ENCODE results near the gene IL1RAPL1.
"Not testable (repeated sequence)": the region's sequence is repeated elsewhere in the genome, so short reads cannot be mapped to it uniquely, and the experiment has no call there.

Gene IL1RAPL1

GRCh38 chrX:29295987-29296680, 708.9 kb downstream of the IL1RAPL1 start:
- no peak for DNase-seq

- no peak for DNase-seq
These were observed 710.0 kb downstream of the IL1RAPL1 start for GRCh38 chrX:29297171-29297800.

DNA sequence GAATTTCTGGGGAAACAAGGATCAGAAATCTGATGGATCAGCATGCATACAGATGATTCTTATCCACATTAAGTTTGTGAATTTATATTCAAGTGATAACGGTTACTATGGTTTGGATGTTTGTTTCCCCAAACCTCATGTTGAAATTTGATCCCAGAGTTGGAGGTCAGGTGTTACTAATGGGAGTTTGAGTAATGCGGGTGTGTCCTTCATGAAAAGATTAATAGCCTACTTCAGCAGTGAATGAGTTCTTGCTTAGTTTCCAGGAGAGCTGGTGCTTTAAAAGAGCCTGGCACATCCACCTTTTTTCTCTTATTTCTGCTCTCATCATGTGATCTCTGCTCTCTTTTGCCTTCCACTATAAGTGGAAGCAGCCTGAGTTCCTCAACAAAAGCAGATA, 712.4 kb downstream of the IL1RAPL1 start:
- DNase-seq: no peak

GRCh38 chrX:29308726-29309125, 721.5 kb downstream of the IL1RAPL1 start:
- DNase-seq: no peak

DNA sequence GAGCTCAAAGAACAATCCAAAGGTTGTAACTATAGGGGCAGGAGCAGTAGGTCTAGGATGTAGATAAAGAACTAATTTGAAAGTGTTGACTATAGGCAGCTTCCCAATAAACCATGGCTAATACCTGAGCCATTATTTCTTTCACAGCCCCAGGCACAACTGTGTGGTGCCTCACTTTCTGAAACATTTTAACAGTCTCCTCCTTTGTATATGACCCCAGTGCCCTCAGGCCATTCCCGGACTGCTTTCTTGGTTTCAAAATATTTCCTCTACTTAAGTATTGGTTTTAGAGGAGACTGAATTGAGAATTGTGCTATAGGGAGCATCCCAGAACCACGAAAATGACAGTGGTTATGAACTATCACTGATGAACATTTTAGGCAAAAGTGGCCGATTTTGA, 728.7 kb downstream of the IL1RAPL1 start:
- no peak for DNase-seq

- DNase-seq: no peak
These were observed 730.8 kb downstream of the IL1RAPL1 start for GRCh38 chrX:29318012-29318411.

GRCh38 chrX:29332429-29332828, 745.2 kb downstream of the IL1RAPL1 start:
- DNase-seq: not testable (repeated sequence)

DNA sequence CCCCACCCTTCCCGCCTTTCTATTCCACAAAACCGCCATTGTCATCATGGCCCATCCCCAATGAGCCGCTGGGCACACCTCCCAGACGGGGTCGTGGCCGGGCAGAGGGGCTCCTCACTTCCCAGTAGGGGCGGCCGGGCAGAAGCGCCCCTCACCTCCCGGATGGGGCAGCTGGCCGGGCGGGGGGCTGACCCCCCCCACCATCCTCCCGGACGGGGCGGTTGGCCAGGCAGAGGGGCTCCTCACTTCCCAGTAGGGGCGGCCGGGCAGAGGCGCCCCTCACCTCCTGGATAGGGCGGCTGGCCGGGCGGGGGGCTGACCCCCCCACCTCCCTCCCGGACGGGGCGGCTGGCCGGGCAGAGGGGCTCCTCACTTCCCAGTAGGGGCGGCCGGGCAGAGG, 745.8 kb downstream of the IL1RAPL1 start:
- not testable (repeated sequence) for DNase-seq

DNA sequence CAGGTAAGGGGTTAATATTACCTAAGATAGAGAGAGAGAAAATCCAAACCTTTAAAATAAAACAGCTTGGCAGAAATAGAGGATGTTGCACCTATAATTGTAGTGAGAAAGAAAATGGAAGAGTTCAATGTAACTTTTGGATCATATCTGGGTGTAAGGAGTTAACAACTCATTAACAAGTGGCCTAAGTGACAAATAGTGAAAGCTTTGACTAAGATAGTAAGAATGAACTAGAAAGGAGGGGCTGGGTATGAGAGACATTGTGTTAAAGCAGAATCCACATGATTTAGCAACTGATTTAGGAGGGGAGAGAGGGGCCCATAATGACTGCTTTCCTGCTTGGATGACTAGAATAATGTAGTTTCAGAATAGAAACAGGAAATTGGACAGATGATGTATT, 761.0 kb downstream of the IL1RAPL1 start:
- no peak for DNase-seq

- no peak for DNase-seq
These were observed 772.0 kb downstream of the IL1RAPL1 start for GRCh38 chrX:29359276-29359675.

GRCh38 chrX:29374765-29375164, 787.5 kb downstream of the IL1RAPL1 start:
- not testable (repeated sequence) for DNase-seq

- no peak for DNase-seq
These were observed 789.3 kb downstream of the IL1RAPL1 start for GRCh38 chrX:29376584-29376983.

DNA sequence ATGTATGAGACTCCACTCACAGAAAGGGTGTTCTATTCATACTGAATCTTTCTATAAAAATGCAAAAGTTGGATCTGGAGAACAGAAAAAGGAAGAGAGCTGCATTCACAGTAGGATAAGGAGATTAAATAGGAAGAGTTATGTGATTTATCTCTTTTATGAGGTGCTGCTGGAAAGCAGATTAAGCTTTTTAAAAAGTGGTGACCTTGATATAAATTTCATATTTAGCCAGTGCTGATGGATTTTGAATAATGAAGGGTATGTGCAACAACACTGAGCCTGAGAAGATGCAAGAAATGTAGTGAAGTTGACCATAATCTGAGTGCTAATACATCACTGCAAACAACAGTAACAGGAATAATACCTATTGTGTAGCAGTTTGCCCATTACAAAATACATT, 795.6 kb downstream of the IL1RAPL1 start:
- no peak for DNase-seq

DNA sequence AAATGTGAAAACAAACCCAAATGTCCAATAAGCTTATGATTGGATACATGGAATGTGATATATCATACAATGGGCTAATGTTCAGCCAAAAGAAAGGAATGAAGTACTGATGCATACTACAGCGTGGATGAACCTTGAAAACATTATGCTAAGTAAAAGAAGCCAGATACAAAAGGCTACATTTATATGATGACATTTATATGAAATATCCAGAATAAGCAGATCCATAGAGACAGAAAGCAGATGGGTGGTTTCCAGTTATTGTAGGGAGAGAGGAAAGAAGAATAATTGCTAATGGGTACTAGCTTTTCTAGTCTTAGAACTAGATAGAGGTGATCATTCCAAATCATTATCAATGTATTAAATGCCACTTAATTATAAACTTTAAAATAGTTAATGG, 801.3 kb downstream of the IL1RAPL1 start:
- DNase-seq: no peak

GRCh38 chrX:29397506-29397905, 810.3 kb downstream of the IL1RAPL1 start:
- no peak for DNase-seq

- no peak for DNase-seq
These were observed 820.1 kb downstream of the IL1RAPL1 start for GRCh38 chrX:29407357-29407756.

- DNase-seq: no peak
These were observed 832.7 kb downstream of the IL1RAPL1 start for GRCh38 chrX:29419774-29420553.

DNA sequence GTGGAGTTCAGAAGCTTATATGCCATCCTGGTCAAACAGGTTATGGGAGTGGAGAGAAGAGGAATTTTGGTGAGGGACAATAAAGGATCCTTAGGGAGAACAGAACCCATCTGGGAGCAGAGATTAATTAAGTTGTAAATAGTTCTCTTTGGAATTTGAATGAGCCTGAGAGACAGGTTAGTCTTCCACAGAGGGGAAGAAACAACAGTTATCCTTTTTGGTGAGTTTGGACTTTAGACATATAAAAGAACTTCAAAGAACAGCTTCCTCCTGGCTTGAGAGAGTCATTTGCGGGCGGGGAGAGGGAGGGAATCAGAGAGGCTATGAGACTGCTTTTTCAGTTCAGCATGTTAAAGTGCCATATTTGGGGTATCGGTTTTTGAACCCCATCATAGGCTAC, 834.8 kb downstream of the IL1RAPL1 start:
- no peak for DNase-seq

- DNase-seq: no peak
These were observed 844.6 kb downstream of the IL1RAPL1 start for GRCh38 chrX:29431895-29432294.

- no peak for DNase-seq
These were observed 845.3 kb downstream of the IL1RAPL1 start for GRCh38 chrX:29432534-29432933.

DNA sequence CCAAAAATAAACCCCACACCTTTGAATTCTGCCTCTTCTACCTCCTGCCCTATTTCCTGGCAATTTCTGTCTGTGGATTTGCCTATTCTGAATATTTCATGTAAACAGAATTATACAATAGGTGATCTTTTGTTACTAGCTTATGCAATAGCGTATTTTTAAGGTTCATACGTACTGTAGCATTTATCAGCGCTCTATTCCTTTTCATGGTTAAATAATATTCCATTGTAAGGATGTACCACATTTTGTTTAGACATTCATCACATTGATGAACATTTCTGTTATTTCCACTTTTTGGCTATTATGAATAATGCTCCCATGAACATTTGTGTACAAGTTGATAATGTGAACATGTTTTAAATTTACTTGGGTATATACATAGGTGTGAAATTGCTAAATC, 847.7 kb downstream of the IL1RAPL1 start:
- no peak for DNase-seq

DNA sequence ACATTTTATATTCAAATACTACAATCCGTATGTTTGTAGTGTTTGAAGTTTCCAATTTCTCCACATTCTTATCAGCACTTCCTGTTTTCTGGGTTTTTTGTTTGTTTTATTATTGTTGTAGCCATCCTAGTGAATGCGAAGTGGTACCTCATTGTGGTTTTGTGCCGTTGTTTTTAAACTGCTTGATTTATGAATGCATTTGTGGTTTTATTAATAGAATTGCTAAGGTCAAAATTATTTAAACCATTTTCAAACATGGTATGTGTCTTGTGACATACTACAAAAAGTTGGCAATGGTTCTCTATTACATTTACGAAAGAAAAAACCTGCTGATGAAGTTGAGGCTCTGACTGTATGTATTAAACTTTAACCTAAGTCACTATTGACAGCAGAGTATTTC, 848.1 kb downstream of the IL1RAPL1 start:
- no peak for DNase-seq

DNA sequence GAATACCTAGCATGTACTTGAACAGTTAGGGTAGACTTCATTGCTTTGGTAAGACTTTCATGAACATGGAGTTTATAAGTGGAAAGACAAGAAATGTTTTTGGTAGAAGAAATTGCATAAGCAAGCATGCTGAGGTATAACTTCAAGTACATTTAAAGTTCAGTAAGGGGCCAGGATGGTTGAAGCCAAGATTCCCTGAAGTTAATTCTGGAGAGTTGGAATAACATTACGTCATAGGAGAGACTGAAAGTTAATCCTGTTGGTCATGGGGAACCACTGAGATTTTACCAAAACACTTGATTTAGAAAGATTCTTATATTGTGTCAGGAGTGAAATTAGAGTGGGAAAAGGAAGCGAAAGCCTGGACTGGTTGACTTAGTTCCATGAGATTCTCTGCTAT, 860.6 kb downstream of the IL1RAPL1 start:
- no peak for DNase-seq

DNA sequence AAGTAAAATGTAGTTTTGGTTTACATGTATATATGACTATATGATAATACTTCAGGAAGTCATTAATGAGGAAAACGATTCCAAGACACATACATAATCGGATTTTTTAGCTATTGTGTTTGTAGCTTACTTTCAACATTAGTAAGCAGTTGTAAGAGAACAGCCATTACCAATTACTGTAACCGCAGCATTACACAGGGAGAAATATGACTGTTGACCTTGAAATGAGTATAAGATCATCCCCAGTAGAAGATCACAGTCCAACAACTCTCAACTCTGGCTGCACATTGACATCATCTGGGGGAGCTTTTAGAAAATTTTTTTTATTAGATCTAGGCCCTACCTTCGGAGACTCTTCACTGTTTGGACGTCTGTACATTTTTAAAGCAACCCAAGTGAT, 866.1 kb downstream of the IL1RAPL1 start:
- no peak for DNase-seq

All from stimulated activated CD8-positive, alpha-beta memory T cell treated with anti-CD3 and anti-CD28 coated beads, Interleukin-4, amount 100 ng/mL, for 48 hours (primary cell).